ENCODE measurements around the gene CD300LD.

CD300LD gene

DNA sequence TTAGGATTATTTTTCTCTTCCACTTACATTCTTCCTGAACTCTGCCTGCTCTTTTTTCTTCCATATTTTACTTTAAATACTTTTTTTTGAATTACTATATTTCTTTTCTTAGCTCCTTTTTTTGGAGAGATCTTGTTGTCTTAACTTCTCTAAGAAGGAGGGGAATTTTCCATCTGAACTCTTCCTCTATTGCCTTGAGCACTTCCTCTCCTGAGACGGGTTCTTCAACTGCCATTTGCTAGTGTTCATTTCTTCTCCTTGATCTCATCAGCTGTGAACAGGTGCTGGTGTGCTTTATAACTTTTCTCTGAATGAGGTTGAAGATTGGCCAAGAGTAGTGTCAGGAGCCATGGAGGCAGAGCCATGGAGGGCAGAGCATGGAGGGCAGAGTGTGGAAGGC, 15.1 kb upstream of the CD300LD start:
- Histone ChIP-seq H3K27me3 (ENCODE audit: insufficient read depth, low read length) (peaks cover 2% of the 10 kb centered on the region), H3K79me1 (ENCODE audit: low read length) (no peaks in the 10 kb centered on the region), H2AK5ac (ENCODE audit: low read length) (no peak overlapping the region), H2BK120ac (ENCODE audit: insufficient read depth, low read length, poor library complexity) (no peak overlapping the region), H2BK5ac (ENCODE audit: low read depth, low read length, poor library complexity) (no peak overlapping the region), H3K4me2 (ENCODE audit: low read length) (no peak overlapping the region), H3K9me3 (ENCODE audit: insufficient read depth, low read depth, low read length) (peaks cover 7% of the 10 kb centered on the region), H2BK12ac (ENCODE audit: low read length) (no peak overlapping the region), H3K14ac (ENCODE audit: low read length) (no peak overlapping the region), H4K91ac (ENCODE audit: low read depth, low read length) (no peak overlapping the region), H3K36me3 (ENCODE audit: control insufficient read depth in 1 of 2, insufficient read depth in 2 of 2, low read length in 2 of 2) (no peaks in the 10 kb centered on the region), H3K4ac (ENCODE audit: low read depth, low read length) (no peak overlapping the region), H3K9ac (ENCODE audit: low read length) (no peak overlapping the region), H3K27ac (ENCODE audit: low read depth, low read length) (no peak overlapping the region), H2AFZ (ENCODE audit: insufficient read depth, low read length, poor library complexity) (no peak overlapping the region), H3K4me1 (ENCODE audit: control insufficient read depth in 1 of 2, insufficient read depth in 2 of 2, low read length in 2 of 2) (peaks cover 7 to 9% of the 10 kb centered on the region in 2 experiments), H3K18ac (ENCODE audit: low read length) (no peak overlapping the region), H4K8ac (ENCODE audit: low read depth, low read length) (no peak overlapping the region), H3K23ac (ENCODE audit: low read length) (no peak overlapping the region), H4K12ac (ENCODE audit: low read depth, low read length) (no peak overlapping the region), H3K4me3 (ENCODE audit: low read depth, low read length) (no peak overlapping the region), H3K79me2 (ENCODE audit: control insufficient read depth, insufficient read depth, low read length, poor library complexity) (no peaks in the 10 kb centered on the region)
- no peak for DNase-seq
- no CpG with 5 or more reads among the region's 1 CpG for WGBS (ENCODE audit: extremely low coverage, insufficient coverage, insufficient read length)

DNA sequence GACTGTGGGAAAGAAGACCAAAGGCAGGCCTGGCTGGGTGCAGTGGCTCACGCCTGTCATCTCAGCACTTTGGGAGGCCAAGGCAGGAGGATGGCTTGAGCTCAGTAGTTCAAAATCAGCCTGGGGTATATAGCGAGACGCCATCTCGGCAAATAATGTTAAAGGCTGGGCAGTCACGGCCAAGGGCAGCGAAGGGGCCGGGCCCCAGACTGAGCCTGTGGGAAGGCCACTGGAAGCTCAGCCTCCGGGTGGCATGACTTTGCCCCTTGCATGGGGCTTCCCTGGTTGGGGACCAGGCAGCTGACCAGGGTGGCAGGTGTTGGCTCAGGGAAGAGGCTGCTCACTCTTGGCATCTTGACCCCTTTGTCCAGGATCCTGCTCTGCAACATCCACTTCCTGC, 14.0 kb upstream of the CD300LD start:
- H3K36me3 ChIP-seq (ENCODE audit: control insufficient read depth in 1 of 2, insufficient read depth in 2 of 2, low read length in 2 of 2): no peaks in the 10 kb centered on the region
- no peak overlapping the region for H3K4me3 ChIP-seq (ENCODE audit: low read depth, low read length)
- H3K4ac ChIP-seq (ENCODE audit: low read depth, low read length): no peak overlapping the region
- H4K12ac ChIP-seq (ENCODE audit: low read depth, low read length): no peak overlapping the region
- no peak overlapping the region for H4K91ac ChIP-seq (ENCODE audit: low read depth, low read length)
- no CpG with 5 or more reads among the region's 8 CpGs for WGBS (ENCODE audit: extremely low coverage, insufficient coverage, insufficient read length)
- no peaks in the 10 kb centered on the region for H3K27me3 ChIP-seq (ENCODE audit: insufficient read depth, low read length)
- no peak overlapping the region for H4K8ac ChIP-seq (ENCODE audit: low read depth, low read length)
- DNase-seq: no peak
- no peak overlapping the region for H2BK12ac ChIP-seq (ENCODE audit: low read length)
- no peak overlapping the region for H2AK5ac ChIP-seq (ENCODE audit: low read length)
- no peak overlapping the region for H3K4me2 ChIP-seq (ENCODE audit: low read length)
- no peak overlapping the region for H2BK5ac ChIP-seq (ENCODE audit: low read depth, low read length, poor library complexity)
- no peak overlapping the region for H3K14ac ChIP-seq (ENCODE audit: low read length)
- H3K4me1 ChIP-seq (ENCODE audit: control insufficient read depth in 1 of 2, insufficient read depth in 2 of 2, low read length in 2 of 2): peaks cover 7 to 9% of the 10 kb centered on the region in 2 experiments
- no peak overlapping the region for H3K23ac ChIP-seq (ENCODE audit: low read length)
- H3K79me2 ChIP-seq (ENCODE audit: control insufficient read depth, insufficient read depth, low read length, poor library complexity): no peaks in the 10 kb centered on the region
- no peak overlapping the region for H2AFZ ChIP-seq (ENCODE audit: insufficient read depth, low read length, poor library complexity)
- no peak overlapping the region for H3K27ac ChIP-seq (ENCODE audit: low read depth, low read length)
- H3K79me1 ChIP-seq (ENCODE audit: low read length): no peaks in the 10 kb centered on the region
- no peak overlapping the region for H3K18ac ChIP-seq (ENCODE audit: low read length)
- H2BK120ac ChIP-seq (ENCODE audit: insufficient read depth, low read length, poor library complexity): no peak overlapping the region
- no peak overlapping the region for H3K9ac ChIP-seq (ENCODE audit: low read length)
- H3K9me3 ChIP-seq (ENCODE audit: insufficient read depth, low read depth, low read length): peaks cover 7% of the 10 kb centered on the region

DNA sequence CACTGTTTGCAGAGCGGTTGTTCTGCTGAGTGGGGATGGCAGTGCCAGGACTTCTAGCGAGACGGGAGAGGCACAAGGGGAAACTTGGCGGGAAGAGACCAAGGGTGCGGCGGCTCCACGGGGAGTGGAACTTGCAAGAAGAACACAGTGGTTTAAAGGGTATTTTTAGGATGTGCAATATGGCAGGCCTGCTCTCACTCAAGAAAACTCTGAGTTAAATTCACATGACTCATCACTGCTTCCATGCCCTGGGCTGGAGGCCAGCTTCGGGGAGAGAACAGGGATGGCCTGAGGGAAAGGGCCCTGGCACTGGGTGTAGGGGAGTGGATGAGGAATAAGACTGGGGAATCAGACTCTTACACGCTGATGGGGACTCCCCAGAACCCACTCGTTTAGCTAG, 13.3 kb upstream of the CD300LD start:
- H2AFZ ChIP-seq (ENCODE audit: insufficient read depth, low read length, poor library complexity): no peak overlapping the region
- H3K4me2 ChIP-seq (ENCODE audit: low read length): no peak overlapping the region
- no peaks in the 10 kb centered on the region for H3K79me2 ChIP-seq (ENCODE audit: control insufficient read depth, insufficient read depth, low read length, poor library complexity)
- H2BK5ac ChIP-seq (ENCODE audit: low read depth, low read length, poor library complexity): no peak overlapping the region
- no peak overlapping the region for H2BK120ac ChIP-seq (ENCODE audit: insufficient read depth, low read length, poor library complexity)
- no peak overlapping the region for H3K14ac ChIP-seq (ENCODE audit: low read length)
- peaks cover 7% of the 10 kb centered on the region for H3K9me3 ChIP-seq (ENCODE audit: insufficient read depth, low read depth, low read length)
- H3K9ac ChIP-seq (ENCODE audit: low read length): no peak overlapping the region
- H3K4me1 ChIP-seq (ENCODE audit: control insufficient read depth in 1 of 2, insufficient read depth in 2 of 2, low read length in 2 of 2): peaks cover 7 to 9% of the 10 kb centered on the region in 2 experiments
- no peak overlapping the region for H4K8ac ChIP-seq (ENCODE audit: low read depth, low read length)
- peak in 1 of 2 donors; percentile 45 for DNase-seq
- no peak overlapping the region for H2AK5ac ChIP-seq (ENCODE audit: low read length)
- no peak overlapping the region for H3K18ac ChIP-seq (ENCODE audit: low read length)
- no peak overlapping the region for H4K91ac ChIP-seq (ENCODE audit: low read depth, low read length)
- no peak overlapping the region for H3K4ac ChIP-seq (ENCODE audit: low read depth, low read length)
- H3K79me1 ChIP-seq (ENCODE audit: low read length): no peaks in the 10 kb centered on the region
- H3K27me3 ChIP-seq (ENCODE audit: insufficient read depth, low read length): no peaks in the 10 kb centered on the region
- H4K12ac ChIP-seq (ENCODE audit: low read depth, low read length): no peak overlapping the region
- H3K23ac ChIP-seq (ENCODE audit: low read length): no peak overlapping the region
- WGBS (ENCODE audit: extremely low coverage, insufficient coverage, insufficient read length): no CpG with 5 or more reads among the region's 10 CpGs
- no peak overlapping the region for H2BK12ac ChIP-seq (ENCODE audit: low read length)
- H3K4me3 ChIP-seq (ENCODE audit: low read depth, low read length): no peak overlapping the region
- H3K36me3 ChIP-seq (ENCODE audit: control insufficient read depth in 1 of 2, insufficient read depth in 2 of 2, low read length in 2 of 2): no peaks in the 10 kb centered on the region
- H3K27ac ChIP-seq (ENCODE audit: low read depth, low read length): no peak overlapping the region

DNA sequence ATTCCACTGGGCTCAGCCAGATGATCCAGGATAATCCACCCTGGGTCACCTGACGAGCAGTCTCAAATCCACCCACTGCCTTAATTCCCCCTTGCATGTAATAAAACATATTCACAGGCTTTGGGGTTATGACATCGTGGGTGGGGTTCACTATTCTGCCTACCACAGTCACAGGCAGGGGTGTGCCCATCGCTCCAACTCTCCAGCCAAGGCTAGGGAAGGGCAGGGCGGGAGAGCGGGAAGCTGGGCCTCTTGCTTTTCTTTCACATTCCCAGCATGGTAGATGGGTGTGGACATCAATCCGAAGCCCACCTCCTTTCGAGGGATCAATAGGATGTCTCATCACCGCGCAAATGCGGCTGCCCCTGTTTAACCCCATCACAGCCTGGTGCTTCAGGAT, 12.7 kb upstream of the CD300LD start:
- H2BK5ac ChIP-seq (ENCODE audit: low read depth, low read length, poor library complexity): no peak overlapping the region
- H2AFZ ChIP-seq (ENCODE audit: insufficient read depth, low read length, poor library complexity): no peak overlapping the region
- no peak overlapping the region for H2BK12ac ChIP-seq (ENCODE audit: low read length)
- H2AK5ac ChIP-seq (ENCODE audit: low read length): no peak overlapping the region
- peaks cover 7% of the 10 kb centered on the region for H3K9me3 ChIP-seq (ENCODE audit: insufficient read depth, low read depth, low read length)
- H4K91ac ChIP-seq (ENCODE audit: low read depth, low read length): no peak overlapping the region
- no peak for DNase-seq
- peaks cover 7 to 9% of the 10 kb centered on the region in 2 experiments for H3K4me1 ChIP-seq (ENCODE audit: control insufficient read depth in 1 of 2, insufficient read depth in 2 of 2, low read length in 2 of 2)
- no peak overlapping the region for H4K12ac ChIP-seq (ENCODE audit: low read depth, low read length)
- H3K9ac ChIP-seq (ENCODE audit: low read length): no peak overlapping the region
- no peak overlapping the region for H3K23ac ChIP-seq (ENCODE audit: low read length)
- no peak overlapping the region for H3K4me2 ChIP-seq (ENCODE audit: low read length)
- H3K27ac ChIP-seq (ENCODE audit: low read depth, low read length): no peak overlapping the region
- no peaks in the 10 kb centered on the region for H3K36me3 ChIP-seq (ENCODE audit: control insufficient read depth in 1 of 2, insufficient read depth in 2 of 2, low read length in 2 of 2)
- H3K14ac ChIP-seq (ENCODE audit: low read length): no peak overlapping the region
- no peak overlapping the region for H3K18ac ChIP-seq (ENCODE audit: low read length)
- no peak overlapping the region for H2BK120ac ChIP-seq (ENCODE audit: insufficient read depth, low read length, poor library complexity)
- WGBS (ENCODE audit: extremely low coverage, insufficient coverage, insufficient read length): no CpG with 5 or more reads among the region's 10 CpGs
- H3K79me2 ChIP-seq (ENCODE audit: control insufficient read depth, insufficient read depth, low read length, poor library complexity): no peaks in the 10 kb centered on the region
- no peaks in the 10 kb centered on the region for H3K27me3 ChIP-seq (ENCODE audit: insufficient read depth, low read length)
- H4K8ac ChIP-seq (ENCODE audit: low read depth, low read length): no peak overlapping the region
- H3K79me1 ChIP-seq (ENCODE audit: low read length): no peaks in the 10 kb centered on the region
- H3K4ac ChIP-seq (ENCODE audit: low read depth, low read length): no peak overlapping the region
- H3K4me3 ChIP-seq (ENCODE audit: low read depth, low read length): no peak overlapping the region

Measured in trophoblast cell (in vitro differentiated cells and primary cell).